Measurements from ENCODE around the gene DDX20.
A peak's percentile ranks its signal among the peaks of the same experiment; 100 is the strongest.
"Not testable (repeated sequence)": the region's sequence is repeated elsewhere in the genome, so short reads cannot be mapped to it uniquely, and the experiment has no call there.

DDX20 gene

GRCh38 chr1:111737216-111738132 is 18.2 kb upstream of the DDX20 start:
- no peak for FAIRE-seq
- DNase-seq (ENCODE audit: insufficient read length, low spot score): no peak
- TF ChIP-seq POLR2A (IDR thresholded peaks at IDR 0.05; ENCODE audit: low read depth, low read length) (no peak), POLR2AphosphoS5 (IDR thresholded peaks at IDR 0.05; ENCODE audit: low read depth, low read length) (no peak), SPI1 (IDR thresholded peaks at IDR 0.05; ENCODE audit: low read depth, low read length) (no peak), POU2F2 (IDR thresholded peaks at IDR 0.05; ENCODE audit: low read depth, low read length) (no peak), TAF1 (IDR thresholded peaks at IDR 0.05; ENCODE audit: low read depth, low read length) (no peak), PAX5 (IDR thresholded peaks at IDR 0.05; ENCODE audit: insufficient read depth, low read length, severe bottlenecking) (no peak)

- TF ChIP-seq TAF1 (IDR thresholded peaks at IDR 0.05; ENCODE audit: low read depth, low read length): no peak
- no peak for TF ChIP-seq SPI1 (IDR thresholded peaks at IDR 0.05; ENCODE audit: low read depth, low read length)
- TF ChIP-seq POLR2AphosphoS5 (IDR thresholded peaks at IDR 0.05; ENCODE audit: low read depth, low read length): no peak
- TF ChIP-seq POLR2A (IDR thresholded peaks at IDR 0.05; ENCODE audit: low read depth, low read length): no peak
- no peak for TF ChIP-seq PAX5 (IDR thresholded peaks at IDR 0.05; ENCODE audit: insufficient read depth, low read length, severe bottlenecking)
- no peak for TF ChIP-seq POU2F2 (IDR thresholded peaks at IDR 0.05; ENCODE audit: low read depth, low read length)
- FAIRE-seq (peak; percentile 47), DNase-seq (ENCODE audit: insufficient read length, low spot score) (no peak)
Measured at GRCh38 chr1:111738133-111738435, 17.6 kb upstream of the DDX20 start.

DNA sequence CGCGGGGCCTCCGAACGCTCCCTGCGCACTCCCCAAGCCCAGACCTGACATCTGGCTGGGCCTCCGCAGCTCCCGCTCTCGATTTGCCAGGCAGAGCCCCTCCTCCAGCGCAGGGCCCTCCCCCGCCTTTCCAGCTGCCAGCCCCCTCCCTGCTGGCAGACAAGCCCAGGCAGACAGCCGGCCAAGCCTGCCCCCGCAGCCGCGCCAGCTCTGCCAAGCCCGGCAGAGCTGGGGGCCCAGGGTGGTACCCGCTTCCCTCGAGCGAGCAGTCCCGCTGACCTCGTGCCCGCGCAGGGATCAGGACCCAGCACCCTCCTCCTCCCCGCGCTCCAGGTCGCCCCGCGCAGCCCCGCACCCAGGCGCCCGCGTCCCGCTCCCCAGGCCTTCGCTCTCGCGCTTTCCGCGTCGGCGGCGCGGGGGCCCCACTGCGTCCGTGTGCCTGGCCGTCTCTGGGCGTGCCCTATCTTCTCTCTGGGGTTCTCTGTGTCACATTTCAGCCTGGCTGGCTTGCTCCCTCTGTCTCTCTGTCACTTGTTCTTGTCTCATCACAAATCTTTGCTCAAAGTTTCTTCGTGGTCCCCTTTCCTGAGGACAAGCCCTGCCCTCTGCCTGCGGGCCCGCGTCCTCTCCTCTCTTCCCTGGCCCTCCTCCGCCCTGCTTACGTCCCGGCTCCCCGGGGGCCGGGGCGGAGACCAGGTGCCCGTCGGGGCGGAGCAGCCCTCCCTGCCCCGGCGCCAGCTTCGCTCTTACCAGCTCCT is 17.1 kb upstream of the DDX20 start:
- TF ChIP-seq PAX5 (IDR thresholded peaks at IDR 0.05; ENCODE audit: insufficient read depth, low read length, severe bottlenecking): no peak
- TF ChIP-seq POLR2A (IDR thresholded peaks at IDR 0.05; ENCODE audit: low read depth, low read length): no peak
- FAIRE-seq (no peak), DNase-seq (ENCODE audit: insufficient read length, low spot score) (peak; percentile 40)

- DNase-seq (ENCODE audit: insufficient read length, low spot score) (peak; percentile 85), FAIRE-seq (peak; percentile 92)
- no peak for TF ChIP-seq POU2F2 (IDR thresholded peaks at IDR 0.05; ENCODE audit: low read depth, low read length)
- TF ChIP-seq SPI1 (IDR thresholded peaks at IDR 0.05; ENCODE audit: low read depth, low read length): 0 out of 2 replicates have a peak, but pooled peaks have one; percentile 5
Measured at GRCh38 chr1:111739194-111739924, 16.3 kb upstream of the DDX20 start, which contains the start of gene INKA2. TSS of gene INKA2 (minus strand) at chr1:111739395. CDS start at chr1:111739242, 153 bp downstream.

DNA sequence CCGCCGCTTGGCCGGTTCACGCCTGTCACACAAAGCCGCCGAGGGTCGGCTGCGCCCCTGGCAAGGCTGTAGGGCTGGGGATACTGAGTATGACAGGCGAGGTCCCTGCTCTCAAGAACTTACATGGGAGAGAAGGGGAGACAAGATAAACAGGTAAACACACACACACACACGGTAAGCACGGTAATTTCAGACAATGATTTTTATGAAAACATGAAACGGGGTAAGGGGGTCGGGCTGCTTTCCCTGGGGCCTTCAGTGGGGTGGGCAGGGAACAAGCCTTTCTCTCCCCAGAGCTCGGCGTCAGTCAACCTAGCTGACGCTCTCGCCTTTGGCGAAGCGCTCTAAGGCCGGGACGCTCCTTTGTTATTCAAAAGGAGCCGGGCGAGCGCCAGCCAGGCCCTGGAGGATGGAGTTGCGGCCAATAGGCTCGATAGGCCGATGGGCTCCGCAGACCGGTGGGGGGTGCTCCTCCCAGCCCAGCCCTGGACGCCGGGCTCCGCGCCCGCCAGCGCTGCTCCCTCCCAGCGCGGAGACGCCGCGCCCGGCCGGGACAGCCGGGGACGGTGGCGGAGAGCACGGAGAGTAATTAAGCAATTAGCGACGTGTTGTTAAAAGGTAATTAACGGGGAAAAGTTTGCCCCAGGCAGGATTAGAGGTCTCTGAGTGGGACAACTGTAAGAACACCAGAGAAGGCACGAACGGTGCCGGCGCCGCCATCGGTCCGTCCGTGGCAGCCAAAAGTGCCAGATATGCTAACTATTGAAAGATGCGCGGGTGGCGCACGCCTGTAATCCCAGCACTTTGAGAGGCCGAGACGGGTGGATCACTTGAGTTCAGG is 15.6 kb upstream of the DDX20 start:
- DNase-seq (ENCODE audit: insufficient read length, low spot score): peak; percentile 39
- TF ChIP-seq POLR2A (IDR thresholded peaks at IDR 0.05; ENCODE audit: low read depth, low read length) (no peak), TAF1 (IDR thresholded peaks at IDR 0.05; ENCODE audit: low read depth, low read length) (no peak)
- FAIRE-seq: peak; percentile 63

DNA sequence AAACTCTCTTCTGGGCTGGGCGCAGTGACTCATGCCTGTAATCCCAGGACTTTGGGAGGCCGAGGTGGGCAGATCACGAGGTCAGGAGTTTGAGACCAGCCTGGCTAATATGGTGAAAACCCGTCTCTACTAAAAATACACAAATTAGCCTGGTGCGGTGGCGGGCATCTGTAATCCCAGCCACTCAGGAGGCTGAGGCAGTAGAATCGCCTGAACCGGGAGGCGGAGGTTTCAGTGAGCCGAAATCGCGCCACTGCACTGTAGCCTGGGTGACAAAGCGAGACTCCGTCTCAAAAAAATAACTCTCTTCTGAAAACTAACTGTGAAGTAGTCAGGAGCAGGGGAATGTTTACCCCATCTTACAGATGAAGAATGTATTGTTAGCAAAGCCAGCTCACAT is 13.4 kb upstream of the DDX20 start:
- not testable (repeated sequence) for FAIRE-seq

DNA sequence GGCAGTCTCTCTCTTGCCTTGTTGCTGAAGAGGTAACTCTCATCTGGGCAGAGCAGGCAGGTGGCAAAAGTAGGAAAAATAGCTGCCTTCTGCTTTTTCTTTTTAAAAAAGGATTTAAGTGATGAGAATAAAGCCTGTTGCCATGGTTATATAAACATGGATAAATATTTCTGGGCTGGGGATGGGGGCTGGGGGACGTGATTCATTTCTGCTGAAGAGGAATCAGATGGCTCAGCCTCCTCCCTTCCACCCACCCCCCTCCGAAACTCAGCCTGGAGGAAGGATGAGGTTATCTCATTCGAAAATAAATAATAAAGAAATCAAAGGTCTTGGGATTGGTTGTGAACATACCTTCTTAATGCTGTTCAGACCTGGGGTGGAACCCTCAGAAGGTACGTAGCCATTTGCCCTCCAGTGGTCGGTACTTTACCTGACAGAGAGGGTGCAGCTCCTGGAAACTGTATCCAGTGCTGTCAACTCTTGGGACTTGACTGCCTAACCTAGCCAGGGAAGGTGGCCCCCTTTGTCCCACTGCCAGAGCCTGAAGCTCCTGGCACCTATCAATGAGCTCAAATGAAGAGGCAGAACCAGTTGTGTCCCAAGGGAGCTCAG is 12.7 kb upstream of the DDX20 start:
- FAIRE-seq (no peak), DNase-seq (ENCODE audit: insufficient read length, low spot score) (no peak)
- TF ChIP-seq POLR2A (IDR thresholded peaks at IDR 0.05; ENCODE audit: low read depth, low read length) (no peak), POLR2AphosphoS5 (IDR thresholded peaks at IDR 0.05; ENCODE audit: low read depth, low read length) (no peak), SPI1 (IDR thresholded peaks at IDR 0.05; ENCODE audit: low read depth, low read length) (no peak), POU2F2 (IDR thresholded peaks at IDR 0.05; ENCODE audit: low read depth, low read length) (no peak), TAF1 (IDR thresholded peaks at IDR 0.05; ENCODE audit: low read depth, low read length) (no peak)

More for the DNA sequence above, 13.4 kb upstream of the DDX20 start:
- not testable (repeated sequence) for DNase-seq (ENCODE audit: insufficient read length, low spot score)

- TF ChIP-seq SPI1 (IDR thresholded peaks at IDR 0.05; ENCODE audit: low read depth, low read length): no peak
- no peak for TF ChIP-seq PAX5 (IDR thresholded peaks at IDR 0.05; ENCODE audit: insufficient read depth, low read length, severe bottlenecking)
- TF ChIP-seq POLR2AphosphoS5 (IDR thresholded peaks at IDR 0.05; ENCODE audit: low read depth, low read length): no peak
- TF ChIP-seq TAF1 (IDR thresholded peaks at IDR 0.05; ENCODE audit: low read depth, low read length): no peak
- no peak for TF ChIP-seq POU2F2 (IDR thresholded peaks at IDR 0.05; ENCODE audit: low read depth, low read length)
- no peak for TF ChIP-seq POLR2A (IDR thresholded peaks at IDR 0.05; ENCODE audit: low read depth, low read length)
- no peak for DNase-seq (ENCODE audit: insufficient read length, low spot score)
- no peak for FAIRE-seq
Measured at GRCh38 chr1:111743679-111744101, 12.0 kb upstream of the DDX20 start.

Measured in GM12891 (cell line).